ENCODE data around the gene PLA2G4A. TPM values are rescaled to one million over a fixed set of nuclear protein-coding genes. Genes with fewer than 3 reads are reported as not detected.

Gene PLA2G4A
- total and polyA plus RNA-seq, 2 donors = 3.7 to 4.7 TPM

DNA sequence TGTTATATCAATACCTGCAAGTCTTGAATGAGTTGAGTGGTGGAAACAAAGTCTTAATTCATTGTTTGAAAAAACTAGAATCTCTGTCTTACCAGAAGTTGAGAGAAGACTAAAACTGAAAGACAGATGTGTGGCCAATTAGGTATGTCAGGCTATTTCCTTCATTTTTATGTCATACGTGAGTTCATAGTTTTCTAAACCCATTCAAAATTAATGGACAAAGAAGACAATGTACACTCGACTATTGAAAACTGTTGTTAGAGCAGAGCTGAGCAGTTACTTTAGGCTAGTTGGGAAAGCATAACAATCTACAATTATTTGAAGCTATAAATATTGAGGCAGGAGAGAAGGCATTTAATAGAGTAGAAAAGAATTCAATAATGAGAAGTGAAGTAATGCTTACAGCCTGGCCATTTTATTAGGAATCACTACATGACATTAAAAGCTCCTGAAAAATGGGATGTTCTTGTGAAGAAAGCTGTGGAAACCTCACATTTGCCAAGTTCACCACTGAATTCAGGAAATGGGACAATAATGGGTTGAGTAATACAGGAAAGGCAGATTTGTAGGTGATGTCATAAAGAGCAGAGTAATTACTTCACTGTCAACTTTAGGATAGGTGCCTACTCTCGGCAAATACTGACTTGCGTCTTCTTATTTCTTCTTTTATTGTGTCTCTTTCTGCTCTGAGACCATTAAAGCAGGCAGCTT lies 204.4 kb downstream of the PLA2G4A start:
- Histone ChIP-seq H3K4me1 (ENCODE audit: control insufficient read depth in 2 of 2, insufficient read depth in 2 of 2, low read length in 2 of 2) (no peaks in the 10 kb centered on the region), H3K9me3 (ENCODE audit: control insufficient read depth in 2 of 2, insufficient read depth in 1 of 2, low read length in 1 of 2) (peaks cover 0 to 4% of the 10 kb centered on the region in 2 donors), H3K4me3 (ENCODE audit: low read length in 2 of 2) (no peak overlapping the region), H3K36me3 (ENCODE audit: control insufficient read depth in 2 of 2, insufficient read depth in 2 of 2, low read length in 1 of 2) (no peaks in the 10 kb centered on the region), H3K27me3 (ENCODE audit: control insufficient read depth in 2 of 2, insufficient read depth in 1 of 2, low read length in 1 of 2) (no peaks in the 10 kb centered on the region), H3K27ac (ENCODE audit: low read depth in 1 of 2, low read length in 1 of 2) (no peak overlapping the region)
- no peak for DNase-seq (ENCODE audit: low read depth in 6 of 9, low spot score in 9 of 9)
- WGBS = 97% methylated on average over 4 of the region's 4 CpGs

- DNase-seq (ENCODE audit: low read depth in 6 of 9, low spot score in 9 of 9) = no peak
- 68% methylated on average over 4 of the region's 4 CpGs for WGBS
- Histone ChIP-seq H3K9me3 (ENCODE audit: control insufficient read depth in 2 of 2, insufficient read depth in 1 of 2, low read length in 1 of 2) (no peaks in the 10 kb centered on the region), H3K27ac (ENCODE audit: low read depth in 1 of 2, low read length in 1 of 2) (no peak overlapping the region), H3K4me1 (ENCODE audit: control insufficient read depth in 2 of 2, insufficient read depth in 2 of 2, low read length in 2 of 2) (no peaks in the 10 kb centered on the region), H3K4me3 (ENCODE audit: low read length in 2 of 2) (no peak overlapping the region), H3K36me3 (ENCODE audit: control insufficient read depth in 2 of 2, insufficient read depth in 2 of 2, low read length in 1 of 2) (no peaks in the 10 kb centered on the region), H3K27me3 (ENCODE audit: control insufficient read depth in 2 of 2, insufficient read depth in 1 of 2, low read length in 1 of 2) (no peaks in the 10 kb centered on the region)
These were observed 205.1 kb downstream of the PLA2G4A start for GRCh38 chr1:187033693-187034390.

DNA sequence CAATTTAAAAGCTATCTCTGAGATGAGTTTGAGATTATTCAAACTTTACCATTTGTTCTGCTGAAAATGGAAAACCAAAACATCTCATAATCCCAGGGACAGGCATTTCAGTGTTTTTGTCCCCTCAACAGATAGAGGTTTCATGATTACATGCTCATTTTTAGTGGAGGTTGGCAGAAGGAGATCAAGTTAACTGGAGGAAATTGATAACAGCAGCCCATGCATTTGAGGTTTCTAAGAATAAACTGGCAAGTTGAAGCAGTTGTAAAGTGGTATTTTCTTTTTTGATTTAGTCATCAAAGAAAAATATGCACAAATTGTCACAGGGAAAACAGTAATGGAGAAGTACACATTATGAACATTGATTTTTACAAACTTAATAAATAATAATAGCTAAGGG lies 205.8 kb downstream of the PLA2G4A start:
- DNase-seq (ENCODE audit: low read depth in 6 of 9, low spot score in 9 of 9) = no peak
- H3K4me1 ChIP-seq (ENCODE audit: control insufficient read depth in 2 of 2, insufficient read depth in 2 of 2, low read length in 2 of 2) = no peaks in the 10 kb centered on the region
- H3K9me3 ChIP-seq (ENCODE audit: control insufficient read depth in 2 of 2, insufficient read depth in 1 of 2, low read length in 1 of 2) = no peaks in the 10 kb centered on the region
- no peak overlapping the region for H3K27ac ChIP-seq (ENCODE audit: low read depth in 1 of 2, low read length in 1 of 2)
- no peak overlapping the region for H3K4me3 ChIP-seq (ENCODE audit: low read length in 2 of 2)
- no peaks in the 10 kb centered on the region for H3K27me3 ChIP-seq (ENCODE audit: control insufficient read depth in 2 of 2, insufficient read depth in 1 of 2, low read length in 1 of 2)
- H3K36me3 ChIP-seq (ENCODE audit: control insufficient read depth in 2 of 2, insufficient read depth in 2 of 2, low read length in 1 of 2) = no peaks in the 10 kb centered on the region

GRCh38 chr1:187037973-187038553 lies 209.3 kb downstream of the PLA2G4A start:
- H3K36me3 ChIP-seq (ENCODE audit: control insufficient read depth in 2 of 2, insufficient read depth in 2 of 2, low read length in 1 of 2) = no peaks in the 10 kb centered on the region
- no peak for DNase-seq (ENCODE audit: low read depth in 6 of 9, low spot score in 9 of 9)
- 89% methylated on average over 1 of the region's 1 CpG for WGBS

More at GRCh38 chr1:187037973-187038553, 209.3 kb downstream of the PLA2G4A start:
- no peak overlapping the region for H3K4me3 ChIP-seq (ENCODE audit: low read length in 2 of 2)
- no peaks in the 10 kb centered on the region for H3K9me3 ChIP-seq (ENCODE audit: control insufficient read depth in 2 of 2, insufficient read depth in 1 of 2, low read length in 1 of 2)
- no peak overlapping the region for H3K27ac ChIP-seq (ENCODE audit: low read depth in 1 of 2, low read length in 1 of 2)
- H3K27me3 ChIP-seq (ENCODE audit: control insufficient read depth in 2 of 2, insufficient read depth in 1 of 2, low read length in 1 of 2) = no peaks in the 10 kb centered on the region
- no peaks in the 10 kb centered on the region for H3K4me1 ChIP-seq (ENCODE audit: control insufficient read depth in 2 of 2, insufficient read depth in 2 of 2, low read length in 2 of 2)

Other genes with a start within 250 kb of the PLA2G4A start
- gene PTGS2, start 148.5 kb upstream of the PLA2G4A start, total RNA-seq = 1.8 TPM
- gene PTGS2, start 148.5 kb upstream of the PLA2G4A start, polyA plus RNA-seq = 1.5 TPM